Ishikawa (cell line): Measurements from ENCODE around the gene ACE2.

Source experiments
- EP300 ChIP-seq: IDR thresholded peaks from 2 replicates; pipeline ENCODE4 v1.6.1; 2012; ENCODE audit warnings: borderline replicate concordance
- TCF12 ChIP-seq: IDR thresholded peaks from 2 replicates; pipeline ENCODE4 v1.6.1; 2012; ENCODE audit warnings: low read depth
- YY1 ChIP-seq: IDR thresholded peaks from 2 replicates; pipeline ENCODE4 v1.6.1; 2012; ENCODE audit warnings: low read depth
- TF ChIP-seq, protein P1 (sequence below): IDR thresholded peaks from 2 replicates; pipeline ENCODE4 v1.6.1; 2012
- TF ChIP-seq, protein P2 (sequence below): IDR thresholded peaks from 2 replicates; pipeline ENCODE4 v1.6.1; 2012

DNA sequence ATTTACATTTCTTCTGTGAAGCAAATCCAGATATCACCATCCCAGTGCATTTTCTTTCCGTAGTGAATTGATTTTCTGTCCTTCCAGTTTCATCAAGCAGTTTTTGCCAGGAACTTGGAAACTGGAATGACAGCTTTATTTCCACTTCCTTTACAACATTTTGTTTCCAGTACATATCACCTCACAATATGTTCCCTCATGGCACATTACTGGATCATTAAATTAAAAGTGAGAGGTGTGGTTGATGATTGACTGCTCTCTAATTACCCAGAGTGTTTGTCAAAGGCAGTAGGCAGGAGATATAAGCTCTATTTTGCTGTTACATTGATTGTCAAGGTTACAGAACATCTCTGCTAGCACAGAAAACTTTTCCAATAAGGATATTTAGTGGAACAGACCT, 22.3 kb upstream of the ACE2 start:
- TF ChIP-seq TCF12 (no peak), EP300 (no peak), YY1 (no peak)
- TF ChIP-seq, protein P1, sequence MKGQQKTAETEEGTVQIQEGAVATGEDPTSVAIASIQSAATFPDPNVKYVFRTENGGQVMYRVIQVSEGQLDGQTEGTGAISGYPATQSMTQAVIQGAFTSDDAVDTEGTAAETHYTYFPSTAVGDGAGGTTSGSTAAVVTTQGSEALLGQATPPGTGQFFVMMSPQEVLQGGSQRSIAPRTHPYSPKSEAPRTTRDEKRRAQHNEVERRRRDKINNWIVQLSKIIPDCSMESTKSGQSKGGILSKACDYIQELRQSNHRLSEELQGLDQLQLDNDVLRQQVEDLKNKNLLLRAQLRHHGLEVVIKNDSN = no peak
- TF ChIP-seq, protein P2, sequence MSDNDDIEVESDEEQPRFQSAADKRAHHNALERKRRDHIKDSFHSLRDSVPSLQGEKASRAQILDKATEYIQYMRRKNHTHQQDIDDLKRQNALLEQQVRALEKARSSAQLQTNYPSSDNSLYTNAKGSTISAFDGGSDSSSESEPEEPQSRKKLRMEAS = no peak
